Measurements from ENCODE around the gene KCNMA1. TPM values are rescaled to one million over a fixed set of nuclear protein-coding genes. Genes with fewer than 3 reads are reported as not detected.

KCNMA1 gene
- total and polyA plus RNA-seq, 5 donors: 1.5 to 6.1 (median 3.3) TPM

GRCh38 chr10:77285529-77286182 is 352.0 kb downstream of the KCNMA1 start:
- H3K27me3 ChIP-seq (ENCODE audit: control insufficient read depth, insufficient read depth): no peaks in the 10 kb centered on the region
- intact Hi-C loops (cut with DNase I): no loop called here
- no peak overlapping the region for H3K4me3 ChIP-seq (ENCODE audit: low read length)
- no peak for ATAC-seq
- H3K9me3 ChIP-seq (ENCODE audit: control insufficient read depth, low read length): no peaks in the 10 kb centered on the region
- no peak overlapping the region for H3K27ac ChIP-seq (ENCODE audit: low read length)
- no peaks in the 10 kb centered on the region for H3K4me1 ChIP-seq (ENCODE audit: control insufficient read depth, insufficient read depth, low read length)
- DNase-seq: no peak
- WGBS: 25% methylated on average over 1 of the region's 1 CpG

- Histone ChIP-seq H3K9me3 (ENCODE audit: control insufficient read depth, low read length) (no peaks in the 10 kb centered on the region), H3K27me3 (ENCODE audit: control insufficient read depth, insufficient read depth) (no peaks in the 10 kb centered on the region), H3K4me3 (ENCODE audit: low read length) (no peak overlapping the region), H3K4me1 (ENCODE audit: control insufficient read depth, insufficient read depth, low read length) (no peaks in the 10 kb centered on the region), H3K27ac (ENCODE audit: low read length) (no peak overlapping the region)
- ATAC-seq (no peak), DNase-seq (no peak)
- 70% methylated on average over 6 of the region's 6 CpGs for WGBS
- intact Hi-C loops (cut with DNase I): no loop called here
These were observed 352.8 kb downstream of the KCNMA1 start for GRCh38 chr10:77284797-77285196.

GRCh38 chr10:77283326-77283725 is 354.3 kb downstream of the KCNMA1 start:
- ATAC-seq (no peak), DNase-seq (no peak)
- 31% methylated on average over 3 of the region's 3 CpGs for WGBS
- H3K4me3 ChIP-seq (ENCODE audit: low read length): no peak overlapping the region
- intact Hi-C loops (cut with DNase I): no loop called here
- no peaks in the 10 kb centered on the region for H3K4me1 ChIP-seq (ENCODE audit: control insufficient read depth, insufficient read depth, low read length)
- no peaks in the 10 kb centered on the region for H3K27me3 ChIP-seq (ENCODE audit: control insufficient read depth, insufficient read depth)
- no peak overlapping the region for H3K27ac ChIP-seq (ENCODE audit: low read length)
- no peaks in the 10 kb centered on the region for H3K9me3 ChIP-seq (ENCODE audit: control insufficient read depth, low read length)

- H3K4me3 ChIP-seq (ENCODE audit: low read length): no peak overlapping the region
- WGBS: 34% methylated on average over 2 of the region's 2 CpGs
- H3K27ac ChIP-seq (ENCODE audit: low read length): no peak overlapping the region
- ATAC-seq (no peak), DNase-seq (no peak)
- intact Hi-C loops (cut with DNase I): no loop called here
- H3K4me1 ChIP-seq (ENCODE audit: control insufficient read depth, insufficient read depth, low read length): no peaks in the 10 kb centered on the region
- no peaks in the 10 kb centered on the region for H3K27me3 ChIP-seq (ENCODE audit: control insufficient read depth, insufficient read depth)
- H3K9me3 ChIP-seq (ENCODE audit: control insufficient read depth, low read length): no peaks in the 10 kb centered on the region
These were observed 355.4 kb downstream of the KCNMA1 start for GRCh38 chr10:77282163-77282562.

- intact Hi-C loops (cut with DNase I): no loop called here
- no peak overlapping the region for H3K27ac ChIP-seq (ENCODE audit: low read length)
- H3K27me3 ChIP-seq (ENCODE audit: control insufficient read depth, insufficient read depth): no peaks in the 10 kb centered on the region
These were observed 355.9 kb downstream of the KCNMA1 start for GRCh38 chr10:77281719-77282118.

GRCh38 chr10:77279207-77279606 is 358.4 kb downstream of the KCNMA1 start:
- Histone ChIP-seq H3K9me3 (ENCODE audit: control insufficient read depth, low read length) (no peaks in the 10 kb centered on the region), H3K4me3 (ENCODE audit: low read length) (no peak overlapping the region), H3K4me1 (ENCODE audit: control insufficient read depth, insufficient read depth, low read length) (no peaks in the 10 kb centered on the region), H3K27ac (ENCODE audit: low read length) (no peak overlapping the region), H3K27me3 (ENCODE audit: control insufficient read depth, insufficient read depth) (peaks cover 3% of the 10 kb centered on the region)
- 57% methylated on average over 4 of the region's 4 CpGs for WGBS
- no peak for DNase-seq
- ATAC-seq: no peak
- intact Hi-C loops (cut with DNase I): no loop called here

More at GRCh38 chr10:77281719-77282118, 355.9 kb downstream of the KCNMA1 start:
- H3K4me1 ChIP-seq (ENCODE audit: control insufficient read depth, insufficient read depth, low read length): no peaks in the 10 kb centered on the region
- no peak overlapping the region for H3K4me3 ChIP-seq (ENCODE audit: low read length)
- no peak for DNase-seq
- H3K9me3 ChIP-seq (ENCODE audit: control insufficient read depth, low read length): no peaks in the 10 kb centered on the region
- ATAC-seq: no peak
- 30% methylated on average over 4 of the region's 4 CpGs for WGBS

GRCh38 chr10:77274046-77274795 is 363.4 kb downstream of the KCNMA1 start:
- intact Hi-C loops (cut with DNase I): no loop called here
- no peaks in the 10 kb centered on the region for H3K4me1 ChIP-seq (ENCODE audit: control insufficient read depth, insufficient read depth, low read length)
- H3K27me3 ChIP-seq (ENCODE audit: control insufficient read depth, insufficient read depth): peaks cover 5% of the 10 kb centered on the region
- WGBS: 79% methylated on average over 5 of the region's 5 CpGs
- no peak for DNase-seq
- no peak overlapping the region for H3K4me3 ChIP-seq (ENCODE audit: low read length)
- ATAC-seq: no peak
- H3K27ac ChIP-seq (ENCODE audit: low read length): no peak overlapping the region
- no peaks in the 10 kb centered on the region for H3K9me3 ChIP-seq (ENCODE audit: control insufficient read depth, low read length)

GRCh38 chr10:77269163-77269562 is 368.4 kb downstream of the KCNMA1 start:
- H3K4me1 ChIP-seq (ENCODE audit: control insufficient read depth, insufficient read depth, low read length): no peaks in the 10 kb centered on the region
- no peaks in the 10 kb centered on the region for H3K9me3 ChIP-seq (ENCODE audit: control insufficient read depth, low read length)
- H3K27ac ChIP-seq (ENCODE audit: low read length): no peak overlapping the region
- H3K27me3 ChIP-seq (ENCODE audit: control insufficient read depth, insufficient read depth): peaks cover 2% of the 10 kb centered on the region
- ATAC-seq (no peak), DNase-seq (no peak)
- intact Hi-C loops (cut with DNase I): no loop called here
- H3K4me3 ChIP-seq (ENCODE audit: low read length): no peak overlapping the region

GRCh38 chr10:77268721-77269120 is 368.9 kb downstream of the KCNMA1 start:
- intact Hi-C loops (cut with DNase I): no loop called here
- no peaks in the 10 kb centered on the region for H3K4me1 ChIP-seq (ENCODE audit: control insufficient read depth, insufficient read depth, low read length)
- no peak overlapping the region for H3K27ac ChIP-seq (ENCODE audit: low read length)
- H3K4me3 ChIP-seq (ENCODE audit: low read length): no peak overlapping the region
- WGBS: 89% methylated on average over 4 of the region's 4 CpGs
- DNase-seq (no peak), ATAC-seq (no peak)
- no peaks in the 10 kb centered on the region for H3K9me3 ChIP-seq (ENCODE audit: control insufficient read depth, low read length)
- H3K27me3 ChIP-seq (ENCODE audit: control insufficient read depth, insufficient read depth): peaks cover 2% of the 10 kb centered on the region

GRCh38 chr10:77267703-77268675 is 369.6 kb downstream of the KCNMA1 start:
- intact Hi-C loops (cut with DNase I): no loop called here
- H3K9me3 ChIP-seq (ENCODE audit: control insufficient read depth, low read length): no peaks in the 10 kb centered on the region
- no peak overlapping the region for H3K4me3 ChIP-seq (ENCODE audit: low read length)
- WGBS: 81% methylated on average over 8 of the region's 8 CpGs
- peaks cover 2% of the 10 kb centered on the region for H3K27me3 ChIP-seq (ENCODE audit: control insufficient read depth, insufficient read depth)
- DNase-seq (no peak), ATAC-seq (no peak)
- no peak overlapping the region for H3K27ac ChIP-seq (ENCODE audit: low read length)
- no peaks in the 10 kb centered on the region for H3K4me1 ChIP-seq (ENCODE audit: control insufficient read depth, insufficient read depth, low read length)

- intact Hi-C loops (cut with DNase I): no loop called here
These were observed 371.4 kb downstream of the KCNMA1 start for GRCh38 chr10:77266242-77266641.

More at GRCh38 chr10:77266242-77266641, 371.4 kb downstream of the KCNMA1 start:
- Histone ChIP-seq H3K4me1 (ENCODE audit: control insufficient read depth, insufficient read depth, low read length) (no peaks in the 10 kb centered on the region), H3K9me3 (ENCODE audit: control insufficient read depth, low read length) (no peaks in the 10 kb centered on the region), H3K4me3 (ENCODE audit: low read length) (no peak overlapping the region), H3K27ac (ENCODE audit: low read length) (no peak overlapping the region), H3K27me3 (ENCODE audit: control insufficient read depth, insufficient read depth) (no peaks in the 10 kb centered on the region)
- DNase-seq: no peak
- WGBS: 72% methylated on average over 2 of the region's 2 CpGs
- no peak for ATAC-seq

Data from right cardiac atrium (tissue), 5 donors.